CD14-positive monocyte (primary cell): ENCODE results near the gene ZFYVE1. TPM values are rescaled to one million over a fixed set of nuclear protein-coding genes. Genes with fewer than 3 reads are reported as not detected.
A peak's percentile ranks its signal among the peaks of the same experiment; 100 is the strongest.

Source experiments
- DNase-seq, 3 donors: peaks; one replicate each; pipeline ENCODE4 v3.0.0-alpha.2; 2011 to 2022
- H2AFZ ChIP-seq: 2 replicates; pipeline ENCODE4 v1.6.0; 2012; ENCODE audit warnings: mild to moderate bottlenecking, low read depth, low read length, inconsistent platforms; ENCODE audit not compliant: insufficient read depth, poor library complexity, severe bottlenecking
- H3K27ac ChIP-seq, 2 donors: 1 replicate in 1 of 2; 2 replicates in 1 of 2; pipeline ENCODE4 v1.5.1; 2012 to 2013; ENCODE audit warnings: low read length in 2 of 2, control low read depth in 1 of 2, inconsistent platforms in 1 of 2, low read depth in 1 of 2, mild to moderate bottlenecking in 1 of 2
- H3K27me3 ChIP-seq, 2 donors: one replicate each; pipeline versions ENCODE4 v1.6.0 to v1.6.1; 2011 to 2013; ENCODE audit warnings: low read length in 2 of 2; ENCODE audit not compliant: control insufficient read depth in 2 of 2, insufficient read depth in 2 of 2
- H3K36me3 ChIP-seq, 2 donors: replicated peaks in 1 of 2; 1 replicate in 1 of 2; 2 replicates in 1 of 2; pipeline versions ENCODE4 v1.5.1 to v1.6.1; 2012 to 2013; ENCODE audit warnings: low read length in 2 of 2, control low read depth in 1 of 2, inconsistent platforms in 1 of 2, mild to moderate bottlenecking in 1 of 2; ENCODE audit not compliant: insufficient read depth in 2 of 2, control insufficient read depth in 1 of 2
- H3K4me1 ChIP-seq, 2 donors: 1 replicate in 1 of 2; 2 replicates in 1 of 2; pipeline versions ENCODE4 v1.5.1 to v1.6.1; 2012 to 2013; ENCODE audit warnings: low read length in 2 of 2, control low read depth in 1 of 2, inconsistent platforms in 1 of 2, mild to moderate bottlenecking in 1 of 2, moderate library complexity in 1 of 2; ENCODE audit not compliant: insufficient read depth in 2 of 2, control insufficient read depth in 1 of 2
- H3K4me2 ChIP-seq: replicated peaks from 2 replicates; pipeline ENCODE3; 2012; ENCODE audit warnings: low read length, moderate library complexity, mild to moderate bottlenecking; ENCODE audit not compliant: poor library complexity, severe bottlenecking; ENCODE audit errors: extremely low read depth
- H3K4me3 ChIP-seq, 3 experiments: fragments of 200-600 bp in 1 of 3; sonication (generic) in 1 of 3; replicated peaks in 1 of 3; 1 replicate in 2 of 3; 2 replicates in 1 of 3; pipeline ENCODE4 v1.5.1; 2011 to 2013; ENCODE audit warnings: low read length in 3 of 3, mild to moderate bottlenecking in 3 of 3, control low read depth in 2 of 3, low read depth in 2 of 3, inconsistent platforms in 1 of 3, moderate library complexity in 1 of 3
- H3K79me2 ChIP-seq: 2 replicates; pipeline ENCODE4 v1.6.0; 2012; ENCODE audit warnings: mild to moderate bottlenecking, control low read depth, inconsistent platforms, low read length, moderate library complexity; ENCODE audit not compliant: insufficient read depth
- H3K9ac ChIP-seq: 2 replicates; pipeline ENCODE4 v1.6.0; 2017; ENCODE audit warnings: low read length, mild to moderate bottlenecking; ENCODE audit not compliant: insufficient read depth, poor library complexity, severe bottlenecking
- H3K9me3 ChIP-seq, 2 donors: replicated peaks in 1 of 2; 1 replicate in 1 of 2; 2 replicates in 1 of 2; pipeline versions ENCODE4 v1.5.1 to v1.6.1; 2012 to 2013; ENCODE audit warnings: low read length in 2 of 2, control low read depth in 1 of 2; ENCODE audit not compliant: control insufficient read depth in 1 of 2, insufficient read depth in 1 of 2
- H4K20me1 ChIP-seq: 2 replicates; pipeline ENCODE4 v1.6.0; 2012; ENCODE audit warnings: mild to moderate bottlenecking, low read length, control low read depth, moderate library complexity; ENCODE audit not compliant: insufficient read depth
- H3K27ac Mint-ChIP-seq, 7 donors: one replicate each; pipeline ENCODE4 v1.8.0; 2020; ENCODE audit warnings: mild to moderate bottlenecking in 7 of 7, mixed read lengths in 7 of 7, moderate library complexity in 6 of 7, inconsistent platforms in 2 of 7
- H3K27me3 Mint-ChIP-seq, 3 donors: one replicate each; pipeline ENCODE4 v1.8.0; 2021 to 2022; ENCODE audit warnings: low read depth in 3 of 3, mild to moderate bottlenecking in 3 of 3, mixed read lengths in 3 of 3, moderate library complexity in 3 of 3, inconsistent platforms in 1 of 3
- H3K36me3 Mint-ChIP-seq, 2 donors: one replicate each; pipeline ENCODE4 v1.8.0; 2020; ENCODE audit warnings: mixed read lengths in 2 of 2, inconsistent platforms in 1 of 2, mild to moderate bottlenecking in 1 of 2
- H3K4me1 Mint-ChIP-seq: one replicate; pipeline ENCODE4 v1.8.0; 2020; ENCODE audit warnings: mild to moderate bottlenecking, mixed read lengths
- H3K4me3 Mint-ChIP-seq, 2 donors: one replicate each; pipeline ENCODE4 v1.8.0; 2020; ENCODE audit warnings: mild to moderate bottlenecking in 2 of 2, mixed read lengths in 2 of 2, moderate library complexity in 1 of 2
- H3K9me3 Mint-ChIP-seq, 7 donors: one replicate each; pipeline ENCODE4 v1.8.0; 2020 to 2022; ENCODE audit warnings: mixed read lengths in 7 of 7, mild to moderate bottlenecking in 6 of 7, moderate library complexity in 6 of 7, inconsistent platforms in 2 of 7
- WGBS: methylation state at CpG from one replicate; pipeline ENCODE4 v1.1.5; 2013; ENCODE audit warnings: missing lambda C conversion rate; ENCODE audit not compliant: insufficient coverage; 5-methylcytosine and 5-hydroxymethylcytosine counted together
- intact Hi-C, 2 donors: fragments of 100-400 bp; cut with micrococcal nuclease; formaldehyde crosslinking; loops; one replicate each; pipeline versions ENCODE4 v1.15.0 to v1.15.1; 2023
- polyA plus RNA-seq, 3 donors: library from polyadenylated mRNA; depleted of rRNA in 1 of 3; unstranded in 2 of 3; stranded (reverse) in 1 of 3; fragments of 300-500 nt in 2 of 3; fragments of >200 nt in 1 of 3; fragmentation: Illumina TruSeq in 2 of 3; gene quantifications; 1 replicate in 2 of 3; 2 replicates in 1 of 3; pipeline ENCODE4 v1.2.3, GENCODE V29; 2012 to 2021
- TF ChIP-seq, protein P1 (sequence below): fragments of 200-600 bp; IDR thresholded peaks from one replicate; pipeline ENCODE4 v1.8.0; 2022; ENCODE audit warnings: antibody characterized with exemption, mild to moderate bottlenecking

The ZFYVE1 gene
- polyA plus RNA-seq, 3 donors, result 4.9 to 18.6 (median 5.3) TPM

DNA sequence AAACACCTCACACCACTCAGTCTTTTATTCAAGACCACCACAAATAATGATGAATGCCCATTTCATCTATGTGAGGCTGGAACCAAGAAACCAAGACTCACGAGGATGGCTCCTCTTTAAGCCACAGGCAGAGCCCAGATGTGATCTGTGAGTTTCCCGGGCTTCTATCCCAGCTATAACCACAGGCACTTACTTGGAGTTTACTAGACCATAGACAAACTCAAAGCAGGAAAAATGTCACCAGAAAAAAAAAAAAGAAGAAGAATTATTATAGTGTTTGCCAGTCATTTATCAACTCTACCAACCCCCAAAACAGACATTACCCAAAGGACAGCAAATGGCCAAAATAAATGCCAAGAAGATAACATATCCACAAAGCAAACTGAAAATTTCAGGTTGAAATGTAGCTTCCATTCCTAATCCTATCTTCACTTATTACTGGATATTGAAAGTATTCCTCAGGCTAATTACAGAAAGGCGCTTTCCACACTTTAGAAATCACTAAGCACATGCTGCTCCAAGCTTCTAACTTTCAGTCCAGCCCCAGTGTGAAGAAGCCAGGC, 44.7 kb downstream of the ZFYVE1 start:
- H3K9me3 ChIP-seq, result no peaks in the 10 kb centered on the region
- WGBS, result 100% methylated on average over 1 of the region's 3 CpGs
- no peaks in the 10 kb centered on the region for H3K4me1 ChIP-seq
- H3K4me1 Mint-ChIP-seq, result no peaks in the 10 kb centered on the region
- H3K79me2 ChIP-seq, result no peaks in the 10 kb centered on the region
- TF ChIP-seq, protein P1, sequence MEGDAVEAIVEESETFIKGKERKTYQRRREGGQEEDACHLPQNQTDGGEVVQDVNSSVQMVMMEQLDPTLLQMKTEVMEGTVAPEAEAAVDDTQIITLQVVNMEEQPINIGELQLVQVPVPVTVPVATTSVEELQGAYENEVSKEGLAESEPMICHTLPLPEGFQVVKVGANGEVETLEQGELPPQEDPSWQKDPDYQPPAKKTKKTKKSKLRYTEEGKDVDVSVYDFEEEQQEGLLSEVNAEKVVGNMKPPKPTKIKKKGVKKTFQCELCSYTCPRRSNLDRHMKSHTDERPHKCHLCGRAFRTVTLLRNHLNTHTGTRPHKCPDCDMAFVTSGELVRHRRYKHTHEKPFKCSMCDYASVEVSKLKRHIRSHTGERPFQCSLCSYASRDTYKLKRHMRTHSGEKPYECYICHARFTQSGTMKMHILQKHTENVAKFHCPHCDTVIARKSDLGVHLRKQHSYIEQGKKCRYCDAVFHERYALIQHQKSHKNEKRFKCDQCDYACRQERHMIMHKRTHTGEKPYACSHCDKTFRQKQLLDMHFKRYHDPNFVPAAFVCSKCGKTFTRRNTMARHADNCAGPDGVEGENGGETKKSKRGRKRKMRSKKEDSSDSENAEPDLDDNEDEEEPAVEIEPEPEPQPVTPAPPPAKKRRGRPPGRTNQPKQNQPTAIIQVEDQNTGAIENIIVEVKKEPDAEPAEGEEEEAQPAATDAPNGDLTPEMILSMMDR, result no peak
- no peaks in the 10 kb centered on the region for H3K27me3 ChIP-seq
- DNase-seq, result no peak
- intact Hi-C loops, result no loop called here
- no peak overlapping the region for H3K9ac ChIP-seq
- peaks cover 0 to 5% (median 3%) of the 10 kb centered on the region in 7 donors for H3K9me3 Mint-ChIP-seq
- no peak overlapping the region for H2AFZ ChIP-seq
- H4K20me1 ChIP-seq, result peaks cover 3% of the 10 kb centered on the region
- peaks cover 71 to 86% of the 10 kb centered on the region in 2 donors for H3K36me3 Mint-ChIP-seq
- H3K4me2 ChIP-seq, result no peak overlapping the region
- peak overlapping the region in 1 of 7 donors; percentile 58 for H3K27ac Mint-ChIP-seq
- no peaks in the 10 kb centered on the region for H3K27me3 Mint-ChIP-seq
- H3K4me3 ChIP-seq, result no peak overlapping the region
- peaks cover 65 to 89% of the 10 kb centered on the region in 2 donors for H3K36me3 ChIP-seq
- H3K4me3 Mint-ChIP-seq, result no peak overlapping the region
- H3K27ac ChIP-seq, result no peak overlapping the region

DNA sequence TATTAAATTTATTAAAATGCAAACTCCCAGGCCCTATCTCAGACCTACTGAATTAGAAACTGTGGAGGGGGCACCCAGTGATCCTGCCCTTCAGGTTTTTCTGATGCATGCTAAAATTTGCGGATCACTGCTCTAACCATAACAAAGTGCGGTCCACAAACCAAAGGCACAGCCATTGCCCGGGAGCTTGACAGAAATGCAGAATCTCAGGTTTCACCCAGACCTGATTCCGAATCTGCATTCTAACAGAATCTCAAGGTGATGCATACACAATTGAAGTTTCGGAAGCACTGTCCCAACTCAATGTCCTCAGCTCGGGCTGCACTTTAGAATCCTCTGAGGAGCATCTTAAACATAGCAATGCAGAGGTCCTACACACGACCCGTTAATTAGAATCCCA, 46.0 kb downstream of the ZFYVE1 start:
- no peak overlapping the region for H3K9ac ChIP-seq
- H3K9me3 ChIP-seq, result no peaks in the 10 kb centered on the region
- WGBS, result 100% methylated on average over 8 of the region's 8 CpGs
- H3K36me3 ChIP-seq, result peaks cover 66 to 89% of the 10 kb centered on the region in 2 donors
- TF ChIP-seq, protein P1, result no peak
- Mint-ChIP-seq H3K4me3 (no peak overlapping the region), H3K4me1 (no peaks in the 10 kb centered on the region), H3K27ac (no peak overlapping the region), H3K9me3 (peaks cover 0 to 5% (median 3%) of the 10 kb centered on the region in 7 donors), H3K27me3 (no peaks in the 10 kb centered on the region), H3K36me3 (peaks cover 75 to 87% of the 10 kb centered on the region in 2 donors)
- H3K27me3 ChIP-seq, result no peaks in the 10 kb centered on the region
- no peak overlapping the region for H2AFZ ChIP-seq
- no peak for DNase-seq
- H4K20me1 ChIP-seq, result peaks cover 3% of the 10 kb centered on the region
- intact Hi-C loops, result no loop called here
- H3K4me2 ChIP-seq, result no peak overlapping the region
- no peak overlapping the region for H3K27ac ChIP-seq
- H3K4me1 ChIP-seq, result no peaks in the 10 kb centered on the region
- H3K4me3 ChIP-seq, result no peak overlapping the region
- no peaks in the 10 kb centered on the region for H3K79me2 ChIP-seq
